Measurements from ENCODE around the gene PPIF.

Gene PPIF

DNA sequence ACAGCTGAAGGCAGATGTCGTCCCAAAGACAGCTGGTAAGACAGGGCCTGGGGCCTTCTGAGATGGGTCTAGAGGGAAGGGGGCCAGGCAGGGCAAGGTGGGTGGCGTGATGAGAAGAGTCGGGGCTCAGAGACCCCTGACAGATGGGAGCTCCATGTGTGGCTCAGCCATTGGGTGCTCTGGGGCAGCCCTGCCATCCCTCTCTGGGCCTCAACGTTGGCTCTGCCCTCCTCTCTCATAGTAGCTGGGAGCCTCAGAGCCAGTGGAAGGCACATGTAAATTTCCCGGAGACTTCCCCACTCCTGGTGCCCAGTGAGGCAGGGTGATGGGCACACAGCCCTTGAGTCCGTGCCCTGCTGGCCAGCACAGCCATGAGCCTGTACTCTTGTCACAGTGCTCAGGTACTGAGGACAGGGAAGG is 1.8 kb downstream of the PPIF start:
- no peak for DNase-seq (ENCODE audit: low read depth in 3 of 3)

DNA sequence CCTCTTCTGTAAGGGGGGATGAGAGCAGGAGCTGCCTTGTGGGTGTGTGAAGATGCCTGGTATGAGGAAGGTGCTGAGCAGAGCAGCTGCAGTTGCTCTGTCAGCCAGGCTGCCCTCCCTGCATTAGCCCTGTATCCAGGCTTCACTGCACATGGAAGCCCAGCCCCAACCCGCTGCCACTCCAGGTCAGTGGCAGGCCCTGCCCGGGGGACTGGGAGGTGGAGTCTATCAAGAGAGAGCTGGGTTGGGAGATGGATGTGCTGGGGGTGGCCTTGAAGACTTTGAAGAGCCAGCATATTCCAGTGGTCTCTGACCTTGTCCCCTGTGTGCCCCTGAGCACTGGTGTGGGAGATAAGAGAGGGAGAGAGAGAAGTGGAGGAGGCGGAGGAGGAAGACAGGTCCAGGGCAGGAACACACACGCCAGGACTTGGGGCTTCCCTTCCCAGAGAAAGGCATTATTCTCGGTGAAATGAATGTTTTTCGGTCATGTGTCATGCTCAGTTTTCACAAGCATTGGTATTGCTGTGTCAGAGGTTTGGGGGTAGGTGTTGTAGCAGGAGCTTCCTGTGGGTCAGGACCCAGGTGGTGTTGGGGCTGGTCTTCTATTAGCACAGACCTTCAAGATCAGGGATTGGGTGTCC is 2.6 kb downstream of the PPIF start:
- DNase-seq (ENCODE audit: low read depth in 3 of 3): no peak

DNA sequence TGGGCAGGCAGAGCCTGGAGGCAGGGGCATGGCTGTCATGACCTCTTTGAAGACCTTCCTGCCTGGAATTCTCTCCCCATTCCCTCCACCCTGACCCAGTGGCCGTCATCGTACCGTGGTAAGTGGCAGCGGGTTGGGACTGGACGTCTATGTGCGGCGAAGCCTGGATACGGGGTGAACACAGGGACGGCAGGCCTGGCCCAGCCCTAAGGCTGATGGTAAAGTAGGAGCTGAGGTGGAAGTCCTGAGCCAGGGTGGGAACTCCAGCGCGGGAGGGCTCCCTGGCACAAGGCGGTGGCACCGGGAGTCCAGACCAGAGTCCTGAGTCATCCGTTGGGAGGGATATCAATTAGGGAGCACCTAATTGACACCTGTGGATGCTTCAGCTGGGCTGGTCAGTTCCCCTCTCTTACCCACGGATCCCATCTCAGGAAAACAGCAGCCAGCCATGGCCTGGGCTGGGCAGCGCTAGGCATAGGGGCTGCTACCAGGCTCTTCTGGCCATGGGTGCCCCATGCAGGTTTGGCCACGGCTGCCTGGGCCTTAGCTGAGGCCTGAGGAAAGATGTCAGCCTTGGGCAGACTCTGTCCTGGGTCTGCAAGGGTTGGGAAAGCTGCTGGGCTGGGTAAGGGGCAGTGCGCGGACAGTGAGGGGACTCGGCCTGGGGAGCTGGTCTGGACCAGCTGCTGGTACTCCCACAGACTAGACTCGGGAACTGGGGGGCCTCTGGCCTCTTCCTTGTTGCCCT is 3.3 kb downstream of the PPIF start:
- no peak for DNase-seq (ENCODE audit: low read depth in 3 of 3)

DNA sequence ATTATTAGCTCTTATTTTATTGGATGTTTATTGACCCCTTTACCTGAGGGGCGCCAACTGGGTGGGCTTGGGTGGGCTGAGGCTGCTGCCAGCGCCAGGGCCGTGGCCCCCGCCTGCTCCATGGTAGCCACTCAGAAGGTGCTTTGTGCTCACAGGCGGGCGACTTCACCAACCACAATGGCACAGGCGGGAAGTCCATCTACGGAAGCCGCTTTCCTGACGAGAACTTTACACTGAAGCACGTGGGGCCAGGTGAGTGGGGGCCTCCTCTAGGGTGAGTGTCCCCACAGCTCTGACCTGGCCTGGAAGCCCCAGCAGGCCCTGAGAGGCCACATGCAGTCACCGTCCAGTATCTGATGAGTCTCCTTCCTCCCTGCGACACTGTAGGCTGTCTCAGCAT is 4.1 kb downstream of the PPIF start:
- DNase-seq (ENCODE audit: low read depth in 3 of 3): no peak

DNA sequence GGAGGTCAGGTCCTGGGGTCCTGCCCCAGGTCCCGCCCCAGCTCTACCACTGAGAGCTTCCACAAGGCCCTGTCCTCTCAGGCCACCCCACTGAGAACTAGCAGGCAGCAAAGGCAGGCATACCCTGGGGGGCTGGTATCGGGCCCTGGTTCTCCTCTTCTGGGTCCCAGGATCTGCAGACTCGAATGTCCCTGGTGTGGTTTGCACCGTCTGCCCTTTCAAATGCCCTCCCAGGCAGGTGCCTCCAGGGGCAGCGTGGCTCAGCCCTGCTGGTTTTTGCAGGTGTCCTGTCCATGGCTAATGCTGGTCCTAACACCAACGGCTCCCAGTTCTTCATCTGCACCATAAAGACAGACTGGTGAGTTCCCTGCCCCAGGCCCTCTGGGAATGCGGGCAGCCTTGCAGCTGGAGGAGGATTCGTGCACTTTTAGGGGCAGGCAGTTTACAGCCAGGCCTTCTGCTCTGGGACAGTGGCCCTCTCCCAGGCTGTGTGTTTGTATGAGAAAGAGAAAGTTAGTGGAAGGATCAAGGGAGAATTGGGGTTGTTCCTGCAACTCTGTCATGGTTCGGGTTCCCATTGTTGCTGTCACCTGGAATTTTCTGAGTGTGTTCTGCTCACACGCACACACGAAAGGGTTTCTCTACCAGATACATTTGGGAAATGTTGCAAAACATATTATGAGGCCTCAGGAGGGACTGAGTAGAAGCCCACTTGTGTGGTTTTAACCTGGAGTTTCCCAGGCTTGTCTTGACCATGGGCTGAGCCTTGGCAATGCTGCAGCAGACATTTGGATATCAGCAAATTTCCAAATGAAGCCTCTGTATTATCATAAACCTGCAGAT is 5.0 kb downstream of the PPIF start:
- DNase-seq (ENCODE audit: low read depth in 3 of 3): no peak

DNA sequence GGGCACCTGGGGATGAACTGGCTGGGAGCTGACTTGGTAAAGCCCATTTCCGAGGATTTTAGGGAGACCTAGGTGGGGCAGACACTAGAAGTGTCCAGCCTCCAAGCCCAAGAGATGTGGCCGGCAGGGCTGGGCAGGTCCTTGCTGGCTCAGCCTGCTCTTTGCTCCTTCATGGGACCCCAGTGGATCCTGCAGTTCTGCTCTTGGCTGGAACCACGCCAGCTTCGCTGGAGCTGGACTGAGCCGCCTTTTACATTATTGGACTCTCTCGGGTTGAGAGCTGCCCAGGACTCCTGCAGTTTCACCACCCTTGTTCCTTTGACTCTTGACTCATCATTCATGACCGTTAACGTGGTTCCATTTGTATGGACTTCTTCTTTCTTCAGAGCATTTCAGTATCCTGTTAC is 5.7 kb downstream of the PPIF start:
- DNase-seq (ENCODE audit: low read depth in 3 of 3): no peak

DNA sequence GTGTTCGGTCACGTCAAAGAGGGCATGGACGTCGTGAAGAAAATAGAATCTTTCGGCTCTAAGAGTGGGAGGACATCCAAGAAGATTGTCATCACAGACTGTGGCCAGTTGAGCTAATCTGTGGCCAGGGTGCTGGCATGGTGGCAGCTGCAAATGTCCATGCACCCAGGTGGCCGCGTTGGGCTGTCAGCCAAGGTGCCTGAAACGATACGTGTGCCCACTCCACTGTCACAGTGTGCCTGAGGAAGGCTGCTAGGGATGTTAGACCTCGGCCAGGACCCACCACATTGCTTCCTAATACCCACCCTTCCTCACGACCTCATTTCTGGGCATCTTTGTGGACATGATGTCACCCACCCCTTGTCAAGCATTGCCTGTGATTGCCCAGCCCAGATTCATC is 6.5 kb downstream of the PPIF start:
- no peak for DNase-seq (ENCODE audit: low read depth in 3 of 3)

DNA sequence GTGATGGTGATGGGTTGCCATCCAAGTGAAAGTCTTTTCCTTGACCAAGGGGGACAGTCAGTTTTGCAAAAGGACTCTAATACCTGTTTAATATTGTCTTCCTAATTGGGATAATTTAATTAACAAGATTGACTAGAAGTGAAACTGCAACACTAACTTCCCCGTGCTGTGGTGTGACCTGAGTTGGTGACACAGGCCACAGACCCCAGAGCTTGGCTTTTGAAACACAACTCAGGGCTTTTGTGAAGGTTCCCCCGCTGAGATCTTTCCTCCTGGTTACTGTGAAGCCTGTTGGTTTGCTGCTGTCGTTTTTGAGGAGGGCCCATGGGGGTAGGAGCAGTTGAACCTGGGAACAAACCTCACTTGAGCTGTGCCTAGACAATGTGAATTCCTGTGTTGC is 6.9 kb downstream of the PPIF start:
- DNase-seq (ENCODE audit: low read depth in 3 of 3): no peak

DNA sequence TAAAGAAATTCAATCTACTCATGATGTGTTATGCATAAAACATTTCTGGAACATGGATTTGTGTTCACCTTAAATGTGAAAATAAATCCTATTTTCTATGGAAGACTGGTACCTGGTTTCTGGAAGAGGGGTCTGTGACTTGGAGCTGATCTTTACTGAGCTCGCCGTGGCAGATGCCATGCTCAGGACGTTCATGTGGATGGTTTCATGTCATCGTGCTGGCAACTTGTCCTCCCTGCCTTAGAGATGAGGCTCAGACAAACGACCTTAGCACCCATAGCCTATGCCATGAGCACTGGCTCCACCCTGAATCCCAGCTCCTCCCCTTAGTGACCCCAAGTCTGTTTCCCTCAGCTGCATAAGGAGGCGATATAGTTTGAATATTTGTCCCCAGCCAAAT is 7.3 kb downstream of the PPIF start:
- no peak for DNase-seq (ENCODE audit: low read depth in 3 of 3)

DNA sequence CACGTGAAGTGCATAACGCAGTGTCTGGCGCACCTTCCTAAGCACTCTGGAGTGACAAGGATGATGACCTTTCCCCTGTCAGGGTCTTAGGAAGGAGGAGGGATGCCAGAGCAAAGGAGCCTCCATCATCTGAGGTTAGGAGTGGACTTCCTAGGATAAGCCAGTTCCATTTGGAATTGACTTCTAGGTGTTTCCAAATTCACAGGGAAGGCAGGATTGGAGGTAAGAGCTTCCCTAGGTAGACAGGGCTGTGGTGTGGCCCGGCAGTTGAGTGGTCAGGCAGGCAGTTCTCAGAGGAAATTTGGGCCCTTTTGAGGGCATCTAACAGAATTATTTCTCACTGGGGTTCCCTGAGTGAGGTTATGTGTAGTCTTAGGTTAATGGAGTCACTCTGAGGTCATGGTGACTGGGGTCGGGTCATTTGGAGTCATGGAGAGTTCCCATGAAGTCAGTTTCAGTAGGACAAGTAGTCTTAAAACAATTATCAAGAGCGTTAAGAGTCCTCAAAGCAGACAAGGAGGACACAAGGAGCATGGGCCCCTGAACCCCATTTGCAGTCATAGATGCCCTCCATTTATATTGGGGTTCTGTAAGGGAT is 8.2 kb downstream of the PPIF start:
- no peak for DNase-seq (ENCODE audit: low read depth in 3 of 3)

DNA sequence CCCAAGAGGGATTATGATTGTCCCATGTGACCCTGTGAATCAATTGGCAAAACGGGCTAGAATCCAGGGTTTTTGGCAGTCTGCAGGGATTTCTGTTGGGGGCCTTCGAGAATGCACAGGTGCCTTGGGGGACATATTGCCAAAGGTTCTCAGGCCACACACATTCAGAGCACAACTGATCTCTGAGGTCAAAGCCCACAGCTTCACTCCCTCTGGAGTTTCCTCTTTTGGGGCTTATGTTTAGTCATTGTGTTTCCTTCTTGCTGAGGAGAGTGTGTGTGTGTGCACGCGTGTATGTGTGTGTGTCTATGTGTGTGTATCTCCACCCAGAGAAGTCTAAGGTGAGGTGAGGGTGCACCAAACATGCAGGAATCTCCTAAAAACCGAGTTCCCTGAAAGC is 8.8 kb downstream of the PPIF start:
- DNase-seq (ENCODE audit: low read depth in 3 of 3): no peak

DNA sequence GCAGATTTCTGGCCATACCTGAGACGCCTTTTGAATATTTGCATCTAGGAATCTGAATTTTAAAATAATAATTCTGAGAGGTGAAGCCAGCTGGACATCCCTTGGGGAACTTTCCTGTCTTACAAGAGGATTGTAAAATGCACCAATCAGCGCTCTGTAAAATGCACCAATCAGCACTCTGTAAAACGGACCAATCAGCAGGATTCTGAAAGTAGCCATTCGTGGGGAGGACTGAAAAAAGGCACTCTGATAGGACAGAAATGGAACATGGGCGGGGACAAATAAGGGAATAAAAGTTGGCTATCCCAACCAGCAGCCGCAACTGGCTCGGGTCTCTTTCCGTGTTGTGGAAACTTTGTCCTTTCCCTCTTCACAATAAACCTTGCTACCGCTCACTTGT is 9.9 kb downstream of the PPIF start:
- no peak for DNase-seq (ENCODE audit: low read depth in 3 of 3)

DNA sequence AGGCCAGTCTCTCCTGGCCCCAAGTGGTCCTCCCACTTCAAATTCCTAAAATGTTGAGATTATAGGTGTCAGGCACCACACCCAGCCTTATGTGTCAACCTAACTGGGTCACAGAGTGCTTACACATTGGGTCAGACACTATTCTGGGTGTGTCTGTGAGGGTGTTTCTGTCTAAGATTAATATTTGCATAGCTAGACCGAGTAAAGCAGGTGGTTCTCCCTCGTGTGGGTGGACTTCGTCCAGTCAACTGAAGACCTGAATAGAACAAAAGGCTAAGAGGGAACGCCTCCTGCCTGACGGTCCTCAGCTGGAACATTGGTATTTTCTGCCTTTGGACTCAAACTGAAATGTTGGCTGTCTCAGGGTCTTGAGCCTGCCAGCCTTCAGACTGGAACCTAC is 11.5 kb downstream of the PPIF start:
- no peak for DNase-seq (ENCODE audit: low read depth in 3 of 3)

DNA sequence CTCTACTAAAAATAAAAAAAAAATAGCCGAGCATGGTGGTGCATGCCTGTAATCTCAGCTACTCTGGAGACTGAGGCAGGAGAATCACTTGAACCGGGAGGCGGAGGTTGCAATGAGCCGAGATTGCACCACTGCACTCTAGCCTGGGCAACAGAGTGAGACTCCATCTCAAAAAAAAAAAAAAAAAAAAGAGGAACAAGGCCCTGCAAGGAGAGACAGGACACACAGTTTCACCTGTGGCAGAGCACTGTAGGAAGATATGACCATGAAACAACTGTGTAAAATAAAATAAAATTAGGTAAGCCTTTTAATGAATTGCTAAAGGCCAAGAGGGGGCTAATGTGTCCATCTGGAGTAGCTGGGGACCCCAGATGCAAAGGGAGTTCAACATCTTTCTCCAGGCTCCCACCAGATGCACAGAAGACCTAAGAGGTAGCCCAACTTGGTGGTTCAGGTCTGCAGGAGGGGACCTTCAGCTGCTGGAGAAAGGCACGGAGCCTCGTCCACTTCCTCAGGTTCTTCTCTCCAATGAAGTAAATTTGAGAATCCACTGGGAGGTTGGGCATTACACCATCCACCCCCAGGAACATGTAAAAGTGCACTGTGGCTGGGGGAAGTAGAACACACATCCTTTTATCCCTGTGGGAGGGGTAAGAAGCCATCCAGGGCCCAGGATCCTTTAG is 12.7 kb downstream of the PPIF start:
- no peak for DNase-seq (ENCODE audit: low read depth in 3 of 3)

DNA sequence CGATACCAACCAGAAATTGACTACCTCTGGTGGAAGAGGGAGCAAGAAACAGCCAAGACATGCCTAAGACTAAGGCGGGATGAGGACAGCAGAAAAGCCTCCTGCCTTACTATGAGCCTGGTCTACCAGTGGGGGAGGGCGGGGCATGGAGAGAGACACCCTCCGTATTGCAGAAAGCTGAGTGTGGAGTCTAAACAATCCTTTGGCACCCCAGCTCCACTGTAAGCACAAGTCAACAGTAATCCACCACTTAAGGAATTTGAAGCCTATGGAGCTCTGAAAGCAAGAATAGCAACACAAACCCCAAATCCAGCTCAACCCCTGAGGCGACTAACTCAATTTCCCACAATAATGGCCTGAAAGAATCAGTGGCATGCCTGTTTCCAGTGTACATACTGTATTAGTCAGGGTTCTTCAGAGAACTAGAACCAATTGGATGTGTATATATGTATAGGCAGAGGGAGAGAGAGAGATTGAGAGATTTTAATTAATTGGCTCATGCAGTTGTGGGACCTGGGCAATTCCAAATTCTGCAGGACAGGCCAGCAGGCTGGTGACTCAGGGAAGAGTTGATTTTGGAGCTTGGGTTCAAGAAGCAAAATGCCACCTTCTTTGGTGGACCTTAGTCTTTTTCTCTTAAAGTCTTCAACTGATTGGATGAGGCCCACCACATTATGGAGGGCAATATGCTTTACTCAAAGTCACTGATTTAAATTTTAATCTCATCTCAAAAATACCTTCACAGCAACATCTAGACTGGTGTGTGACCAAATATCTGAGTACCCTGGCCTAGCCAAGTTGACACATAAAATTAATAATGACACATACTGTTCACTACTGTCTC is 13.5 kb downstream of the PPIF start:
- DNase-seq (ENCODE audit: low read depth in 3 of 3): no peak

DNA sequence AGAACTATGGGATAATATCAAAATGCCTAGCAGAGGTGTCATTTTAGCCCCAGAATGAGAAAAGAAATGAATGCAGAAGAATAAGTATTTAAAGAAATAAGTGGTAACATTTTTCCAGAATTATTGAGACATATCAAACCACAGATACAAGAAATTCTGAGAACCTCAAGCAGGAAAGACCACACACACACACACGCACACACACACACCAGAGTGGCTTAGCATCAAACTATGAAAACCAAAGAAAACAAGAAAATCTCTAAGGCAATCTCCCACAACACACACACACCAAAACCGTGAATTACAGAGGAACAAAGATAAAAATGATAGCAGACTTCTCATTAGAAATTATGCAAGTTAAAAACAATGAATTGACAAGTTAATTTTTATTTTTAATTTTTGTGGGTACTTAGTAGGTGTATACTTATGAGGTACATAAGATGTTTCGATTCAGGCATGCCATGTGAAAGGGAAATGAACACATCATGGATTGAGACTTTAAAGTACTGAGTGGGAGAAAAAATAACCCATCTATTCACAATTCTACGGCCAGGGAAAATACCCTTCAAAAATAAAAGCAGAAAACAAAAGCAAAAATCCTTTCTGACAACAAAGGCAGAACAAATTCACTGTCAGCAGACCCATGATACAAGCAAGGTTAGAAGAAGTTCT is 14.6 kb downstream of the PPIF start:
- DNase-seq (ENCODE audit: low read depth in 3 of 3): no peak

DNA sequence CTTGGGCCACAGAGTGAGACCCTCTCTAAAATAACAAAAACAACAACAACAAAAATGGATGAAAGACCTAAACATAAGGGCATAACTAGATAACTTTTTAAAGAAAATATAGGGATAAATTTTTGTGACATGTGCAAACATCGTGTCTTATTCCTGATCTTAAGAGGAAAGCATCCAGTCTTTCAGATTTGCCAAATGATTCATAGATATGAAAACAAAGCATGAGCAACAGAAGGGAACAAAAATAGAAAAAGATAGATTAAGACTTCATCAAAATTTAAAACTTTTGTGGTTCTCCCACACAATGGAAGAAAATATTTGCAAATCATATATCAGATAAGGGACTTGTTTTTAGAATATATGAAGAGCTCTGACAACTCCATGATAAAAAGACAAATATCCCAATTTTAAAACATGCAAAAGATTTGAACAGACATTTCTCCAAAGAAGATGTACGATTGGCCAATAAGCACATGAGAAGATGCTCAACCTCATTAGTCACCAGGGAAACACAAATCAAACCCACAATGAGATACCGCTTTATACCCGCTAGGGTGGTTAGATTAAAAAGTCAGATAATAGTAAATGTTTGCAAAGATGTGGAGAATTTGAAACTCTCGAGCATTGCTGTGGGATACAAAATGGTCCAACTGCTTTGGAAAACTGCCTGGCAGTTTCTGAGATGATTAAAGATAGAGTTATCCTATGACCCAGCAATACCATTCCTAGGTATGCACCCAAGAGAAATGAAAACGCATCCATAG is 20.3 kb downstream of the PPIF start:
- DNase-seq (ENCODE audit: low read depth in 3 of 3): no peak

DNA sequence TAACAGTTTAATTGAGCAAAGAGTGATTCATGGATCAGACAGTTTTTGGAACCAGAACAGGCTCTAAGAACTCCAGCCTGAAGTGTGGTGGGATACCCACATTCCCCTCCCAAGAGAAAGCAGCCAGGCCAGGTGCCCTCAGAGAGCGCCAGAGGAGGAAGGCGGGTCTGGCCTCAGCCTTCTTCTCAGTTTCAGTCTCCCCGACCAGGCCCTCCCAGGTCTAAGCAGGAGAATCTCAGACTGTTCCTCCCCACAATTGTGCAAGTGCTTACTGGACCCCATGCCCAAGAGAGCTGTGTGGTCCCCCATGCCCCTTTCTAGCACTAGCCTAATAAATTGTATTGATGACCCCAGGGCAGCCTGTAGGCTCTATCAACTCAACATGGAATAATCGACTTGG is 25.6 kb downstream of the PPIF start:
- DNase-seq (ENCODE audit: low read depth in 3 of 3): no peak

DNA sequence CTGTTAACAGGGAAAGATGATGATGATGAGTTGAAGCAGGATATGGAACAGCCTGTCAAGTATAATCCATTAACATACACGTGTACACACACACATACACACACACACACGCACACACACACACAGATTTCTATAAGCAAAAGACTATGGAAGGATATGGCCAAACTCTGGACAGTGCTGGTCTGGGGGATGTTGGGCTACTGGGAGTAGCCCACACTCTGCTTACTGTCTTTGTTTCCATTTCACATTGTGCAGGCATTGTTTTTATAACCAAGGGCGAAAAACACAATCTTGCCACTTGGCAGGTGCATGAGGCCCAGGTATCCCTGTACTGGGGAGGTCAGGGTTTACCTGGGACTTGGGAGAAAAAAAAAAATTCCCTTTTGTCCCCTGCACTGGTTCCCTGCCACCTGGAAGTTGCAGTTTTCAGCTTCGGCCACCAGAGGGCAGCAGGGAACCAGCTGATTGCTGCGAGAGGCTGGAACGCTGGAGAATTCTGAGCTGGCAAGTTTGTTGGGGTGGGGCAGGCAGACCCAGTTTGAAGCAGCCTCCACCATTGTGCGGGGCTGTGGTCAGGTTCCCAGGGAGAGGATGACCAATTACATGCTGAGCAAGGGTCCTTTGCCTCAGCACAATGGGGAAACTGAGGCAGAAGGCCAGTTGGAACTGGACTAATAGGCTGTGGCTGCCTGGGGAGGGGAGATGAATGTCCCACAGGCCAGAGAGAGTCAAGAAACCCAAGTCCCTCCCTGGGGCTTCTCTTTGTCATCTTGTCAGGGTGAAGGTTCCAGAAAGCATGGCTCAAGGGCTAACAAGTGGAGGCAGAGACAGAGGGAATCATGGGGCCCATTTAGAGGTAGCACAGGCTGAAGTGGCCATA is 27.3 kb downstream of the PPIF start:
- peak; percentile 54 to 67 (median 64) for DNase-seq (ENCODE audit: low read depth in 3 of 3)

Measured in stimulated activated CD4-positive, alpha-beta T cell treated with anti-CD3 and anti-CD28 coated beads, TNF-alpha, amount 100 ng/mL, for 4 hours (primary cell).